ENCODE data around the gene RPS6KA1. TPM values are rescaled to one million over a fixed set of nuclear protein-coding genes. Genes with fewer than 3 reads are reported as not detected.

The RPS6KA1 gene
- total and polyA plus RNA-seq, 2 of the 8 experiments (the other 6 are each of a cell fraction or from before 2014, with no cell fraction given) = 44.3 to 55.0 TPM

DNA sequence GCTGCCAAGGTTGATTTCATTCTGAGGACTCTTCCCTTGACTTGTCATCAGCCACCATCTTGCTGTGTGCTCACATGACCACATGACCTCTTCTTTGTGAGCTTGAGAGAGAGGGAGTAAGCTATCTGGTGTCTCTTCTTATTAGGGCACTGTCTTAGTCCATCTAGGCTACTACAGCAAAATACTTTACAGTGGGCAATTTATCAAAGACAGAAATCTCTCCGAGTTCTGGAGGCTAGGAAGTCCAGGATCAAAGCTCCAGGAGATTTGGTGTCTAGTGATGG lies 11.9 kb upstream of the RPS6KA1 start:
- Histone ChIP-seq H2BK15ac (ENCODE audit: low read length) (no peak overlapping the region), H3K4me3 (ENCODE audit: extremely low read depth in 1 of 4, insufficient read depth in 2 of 4, low read depth in 3 of 4, low read length in 4 of 4) (no peak overlapping the region), H3K79me1 (ENCODE audit: low read depth, low read length) (no peaks in the 10 kb centered on the region), H4K20me1 (replicated peaks in 1 of 2; ENCODE audit: control insufficient read depth in 1 of 2, insufficient read depth in 2 of 2, low read length in 2 of 2) (no peaks in the 10 kb centered on the region), H2BK12ac (ENCODE audit: low read depth, low read length) (no peak overlapping the region), H3K79me2 (ENCODE audit: control insufficient read depth in 1 of 2, insufficient read depth in 2 of 2, low read length in 2 of 2) (no peaks in the 10 kb centered on the region), H3K14ac (ENCODE audit: insufficient read length) (no peak overlapping the region), H4K8ac (ENCODE audit: extremely low read depth, insufficient read depth, low read length) (no peak overlapping the region), H4K91ac (replicated peaks; ENCODE audit: insufficient read length, low read length) (no peak overlapping the region), H3K4me1 (replicated peaks in 1 of 4; ENCODE audit: control insufficient read depth in 3 of 4, insufficient read depth in 4 of 4, low read length in 3 of 4) (peaks cover 0 to 3% (median 0%) of the 10 kb centered on the region in 4 experiments; a peak in 1 of 7 replicates), H3K4me2 (ENCODE audit: insufficient read depth in 1 of 2, low read depth in 2 of 2, low read length in 2 of 2) (no peak overlapping the region), H3K18ac (ENCODE audit: extremely low read depth, low read length) (no peak overlapping the region), H2BK120ac (replicated peaks; ENCODE audit: low read depth, low read length) (no peak overlapping the region), H4K5ac (ENCODE audit: insufficient read length, low read depth, low read length) (no peak overlapping the region), H2BK5ac (ENCODE audit: low read depth, low read length) (no peak overlapping the region), H3K36me3 (ENCODE audit: control insufficient read depth in 2 of 4, insufficient read depth in 4 of 4, low read length in 3 of 4) (no peaks in the 10 kb centered on the region), H3K9ac (replicated peaks in 1 of 4; ENCODE audit: extremely low read depth in 1 of 4, low read depth in 3 of 4, low read length in 3 of 4) (no peak overlapping the region), H3K56ac (replicated peaks; ENCODE audit: insufficient read length, low read depth, low read length) (no peak overlapping the region), H3K4ac (replicated peaks; ENCODE audit: insufficient read length, low read depth, low read length) (no peak overlapping the region), H3K27me3 (replicated peaks in 1 of 4; ENCODE audit: control insufficient read depth in 3 of 4, extremely low read depth in 1 of 4, insufficient read depth in 3 of 4, low read length in 3 of 4) (no peaks in the 10 kb centered on the region; a peak in 1 of 7 replicates), H3K27ac (ENCODE audit: low read depth, low read length) (no peak overlapping the region), H3K23ac (ENCODE audit: insufficient read length) (no peak overlapping the region), H3K9me3 (ENCODE audit: insufficient read depth in 2 of 2, low read depth in 1 of 2, low read length in 1 of 2) (no peaks in the 10 kb centered on the region), H3K23me2 (ENCODE audit: low read depth, low read length) (no peaks in the 10 kb centered on the region), H2AK5ac (ENCODE audit: low read depth, low read length) (no peak overlapping the region), H2BK20ac (ENCODE audit: low read length) (no peak overlapping the region), H2AFZ (ENCODE audit: low read length) (0 out of 2 replicates have a peak overlapping the region, but pooled peaks have one; percentile 75)
- DNase-seq (ENCODE audit: low read depth in 1 of 2, low spot score in 2 of 2) (no peak), FAIRE-seq (no peak)
- 89% methylated on average over 1 of the region's 1 CpG; no CpG with 5 or more reads in 1 of the 2 experiments for WGBS, 2 experiments (ENCODE audit: extremely low coverage in 1 of 2, insufficient coverage in 1 of 2, insufficient read length in 1 of 2, insufficient replicate concordance in 2 of 2, low coverage in 1 of 2, low lambda C conversion rate in 2 of 2, missing lambda C conversion rate in 1 of 2)
- CTCF ChIA-PET (ENCODE audit: partially characterized antibody) = interaction anchor here (0.6 to 3.0 kb wide), 6 partner anchors 14 to 66 kb away, joined by 3 to 19 read pairs (median 4); no protein-coding TSS in a partner anchor
- POLR2A ChIA-PET (ENCODE audit: partially characterized antibody) = interaction anchor here (0.6 to 2.5 kb wide), 4 partner anchors 11 to 188 kb away, joined by 3 to 19 read pairs (median 6); partner anchors contain the start of gene RPS6KA1
- TF ChIP-seq EZH2 (IDR thresholded peaks at IDR 0.05; ENCODE audit: low read depth, low read length, severe bottlenecking) (no peak), JUN (IDR thresholded peaks at IDR 0.05; ENCODE audit: low read depth, low read length) (no peak), TAF1 (IDR thresholded peaks at IDR 0.05; ENCODE audit: low read depth, low read length) (no peak), CTBP2 (IDR thresholded peaks at IDR 0.05; ENCODE audit: borderline replicate concordance, insufficient read depth, insufficient read length, low read length) (no peak), FOSL1 (IDR thresholded peaks at IDR 0.05; ENCODE audit: insufficient read depth, low read depth, low read length) (no peak), JUND (IDR thresholded peaks at IDR 0.05; ENCODE audit: low read length) (no peak), CBX5 (IDR thresholded peaks at IDR 0.05; ENCODE audit: low read depth, low read length) (no peak), CREB1 (IDR thresholded peaks at IDR 0.05) (no peak), NRF1 (IDR thresholded peaks at IDR 0.05; ENCODE audit: low read depth, low read length) (no peak)

Measured in H1 (cell line).